AG04449 (cell line): ENCODE results near the gene TTC33.

Experiments used
- CTCF ChIA-PET: fragments of 350-600 bp; formaldehyde crosslinking; extraction: SDS; loops from one replicate; lab custom pipeline; 2021; ENCODE audit warnings: antibody characterized with exemption; lab: Yijun Ruan, JAX
- POLR2A ChIA-PET: fragments of 400-600, 350-600 bp; formaldehyde crosslinking; extraction: SDS; loops from one replicate; lab custom pipeline; 2020; ENCODE audit warnings: antibody characterized with exemption, inconsistent platforms; lab: Yijun Ruan, JAX
- DNase-seq: peaks from one replicate; pipeline ENCODE4 v3.0.0-alpha.2; 2010; ENCODE audit warnings: low read depth, low spot score
- H3K4me3 ChIP-seq: 2 replicates; pipeline ENCODE4 v1.5.1; 2011; ENCODE audit warnings: low read depth, mild to moderate bottlenecking, control low read depth, low read length
- TF ChIP-seq, protein P1 (sequence below): IDR thresholded peaks from one replicate; pipeline ENCODE4 v1.5.1; 2011; ENCODE audit warnings: mild to moderate bottlenecking, moderate library complexity, low read length, control low read depth, inconsistent platforms; ENCODE audit not compliant: insufficient read depth; ENCODE audit errors: missing control alignments

Gene TTC33

GRCh38 chr5:40499518-40500273 is 256.1 kb downstream of the TTC33 start:
- ChIA-PET POLR2A (no interaction called here), CTCF (no interaction called here)
- no peak overlapping the region for H3K4me3 ChIP-seq
- TF ChIP-seq, protein P1, sequence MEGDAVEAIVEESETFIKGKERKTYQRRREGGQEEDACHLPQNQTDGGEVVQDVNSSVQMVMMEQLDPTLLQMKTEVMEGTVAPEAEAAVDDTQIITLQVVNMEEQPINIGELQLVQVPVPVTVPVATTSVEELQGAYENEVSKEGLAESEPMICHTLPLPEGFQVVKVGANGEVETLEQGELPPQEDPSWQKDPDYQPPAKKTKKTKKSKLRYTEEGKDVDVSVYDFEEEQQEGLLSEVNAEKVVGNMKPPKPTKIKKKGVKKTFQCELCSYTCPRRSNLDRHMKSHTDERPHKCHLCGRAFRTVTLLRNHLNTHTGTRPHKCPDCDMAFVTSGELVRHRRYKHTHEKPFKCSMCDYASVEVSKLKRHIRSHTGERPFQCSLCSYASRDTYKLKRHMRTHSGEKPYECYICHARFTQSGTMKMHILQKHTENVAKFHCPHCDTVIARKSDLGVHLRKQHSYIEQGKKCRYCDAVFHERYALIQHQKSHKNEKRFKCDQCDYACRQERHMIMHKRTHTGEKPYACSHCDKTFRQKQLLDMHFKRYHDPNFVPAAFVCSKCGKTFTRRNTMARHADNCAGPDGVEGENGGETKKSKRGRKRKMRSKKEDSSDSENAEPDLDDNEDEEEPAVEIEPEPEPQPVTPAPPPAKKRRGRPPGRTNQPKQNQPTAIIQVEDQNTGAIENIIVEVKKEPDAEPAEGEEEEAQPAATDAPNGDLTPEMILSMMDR: no peak
- DNase-seq: no peak

DNA sequence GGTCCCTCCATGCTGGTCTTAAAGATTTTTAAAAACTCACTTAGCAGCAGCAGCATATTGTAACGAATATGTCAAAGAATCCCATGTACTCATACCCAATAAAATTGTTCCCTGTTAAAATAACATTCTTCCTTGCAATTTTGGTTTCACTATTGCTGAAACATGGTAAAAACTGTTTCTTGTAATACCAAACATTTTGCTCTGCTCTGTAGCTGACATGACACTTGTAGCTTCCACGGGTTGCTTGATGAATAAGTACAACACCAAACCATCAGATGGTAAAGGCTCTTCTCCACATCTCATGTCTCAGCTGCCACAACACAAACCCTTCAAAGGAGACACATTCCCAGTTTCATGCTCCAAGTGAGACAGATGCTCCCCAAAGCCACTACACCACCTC is 256.8 kb downstream of the TTC33 start:
- H3K4me3 ChIP-seq: no peak overlapping the region
- DNase-seq: no peak
- TF ChIP-seq, protein P1: no peak
- ChIA-PET CTCF (no interaction called here), POLR2A (no interaction called here)

DNA sequence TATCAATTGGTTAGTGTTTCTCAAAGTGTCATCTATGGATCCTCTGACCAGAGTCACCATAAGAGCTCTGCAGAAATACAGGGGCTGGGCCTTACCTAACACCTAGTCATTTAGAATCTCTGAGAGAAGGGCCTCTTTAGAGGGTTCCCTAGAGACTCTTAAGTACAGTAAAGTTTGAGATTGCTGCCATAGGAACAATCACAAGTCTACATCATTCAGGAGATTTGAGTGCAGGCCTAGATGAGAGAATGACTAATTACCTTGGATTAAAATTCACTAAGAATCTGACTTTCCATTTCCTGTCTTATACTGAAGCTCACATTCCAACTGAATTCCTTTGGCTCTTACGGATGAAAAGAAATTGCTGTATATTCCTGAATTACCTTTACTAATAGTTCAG is 258.2 kb downstream of the TTC33 start:
- ChIA-PET CTCF (interaction anchor here (0.7 kb wide), 1 partner anchor 26 kb away, joined by 3 read pairs; no protein-coding TSS in a partner anchor), POLR2A (interaction anchor here (0.6 kb wide), 1 partner anchor 52 kb away, joined by 5 read pairs; no protein-coding TSS in a partner anchor)
- DNase-seq: peak; percentile 28

DNA sequence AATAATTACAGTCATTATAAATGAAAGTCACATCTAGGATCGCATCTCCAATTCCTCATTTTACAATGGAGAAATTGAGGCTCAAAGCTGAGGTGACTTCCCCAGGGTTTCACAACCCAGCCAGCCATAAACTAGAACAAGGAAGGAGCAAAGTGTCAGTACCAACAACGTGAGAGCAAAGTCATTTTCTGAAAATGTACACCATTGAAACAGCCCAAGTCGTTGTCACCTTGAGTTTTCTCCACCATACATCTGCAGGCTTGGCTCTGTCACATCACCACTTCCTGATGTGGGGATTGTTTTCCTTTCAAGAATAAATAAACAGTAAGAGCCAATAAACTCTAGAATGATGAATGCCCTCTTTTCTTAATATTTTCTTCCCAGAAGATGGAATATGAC is 260.5 kb downstream of the TTC33 start:
- no peak overlapping the region for H3K4me3 ChIP-seq
- DNase-seq: no peak
- POLR2A ChIA-PET: no interaction called here
- CTCF ChIA-PET: no interaction called here
- TF ChIP-seq, protein P1: no peak

More for the DNA sequence above, 258.2 kb downstream of the TTC33 start:
- TF ChIP-seq, protein P1: no peak
- H3K4me3 ChIP-seq: no peak overlapping the region

DNA sequence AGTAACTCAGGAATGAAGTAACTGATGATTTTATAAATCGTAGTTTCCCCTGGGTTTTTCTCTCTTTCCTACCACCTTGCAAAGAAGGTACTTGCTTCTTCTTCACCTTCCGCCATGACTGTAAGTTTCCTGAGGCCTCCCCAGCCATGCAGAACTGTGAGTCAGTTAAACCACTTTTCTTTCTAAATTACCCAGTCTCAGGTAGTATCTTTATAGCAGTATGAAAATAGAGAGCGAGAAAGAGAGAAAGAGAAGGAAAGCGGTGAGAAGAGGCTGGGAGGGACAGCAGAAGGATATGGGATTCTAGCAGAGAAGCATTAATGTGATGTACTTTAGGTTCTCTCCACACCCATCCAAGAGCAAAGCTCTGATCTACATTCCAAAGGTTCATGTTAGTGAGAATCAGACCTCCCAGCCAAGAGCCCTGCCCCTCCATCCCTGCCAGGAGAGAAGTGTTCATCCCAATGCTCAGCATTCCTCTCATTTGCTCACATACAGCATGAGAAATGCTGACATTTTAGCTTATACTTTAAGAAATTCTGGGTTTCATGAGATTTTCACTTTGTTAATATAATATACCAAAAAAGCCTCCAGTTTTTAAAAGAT is 261.0 kb downstream of the TTC33 start:
- H3K4me3 ChIP-seq: no peak overlapping the region
- ChIA-PET POLR2A (no interaction called here), CTCF (no interaction called here)
- DNase-seq: no peak
- TF ChIP-seq, protein P1: no peak

- POLR2A ChIA-PET: interaction anchor here (1.0 kb wide), 1 partner anchor 187 kb away, joined by 4 read pairs; the partner anchor contains the start of gene PTGER4
- CTCF ChIA-PET: no interaction called here
- no peak for DNase-seq
- TF ChIP-seq, protein P1: no peak
- no peak overlapping the region for H3K4me3 ChIP-seq
These were observed 263.7 kb downstream of the TTC33 start for GRCh38 chr5:40492056-40492455.
